ENCODE measurements around the gene RPTOR.

The RPTOR gene

GRCh38 chr17:80710714-80711302 lies 166.2 kb downstream of the RPTOR start (continued):
- TF ChIP-seq, protein P1, sequence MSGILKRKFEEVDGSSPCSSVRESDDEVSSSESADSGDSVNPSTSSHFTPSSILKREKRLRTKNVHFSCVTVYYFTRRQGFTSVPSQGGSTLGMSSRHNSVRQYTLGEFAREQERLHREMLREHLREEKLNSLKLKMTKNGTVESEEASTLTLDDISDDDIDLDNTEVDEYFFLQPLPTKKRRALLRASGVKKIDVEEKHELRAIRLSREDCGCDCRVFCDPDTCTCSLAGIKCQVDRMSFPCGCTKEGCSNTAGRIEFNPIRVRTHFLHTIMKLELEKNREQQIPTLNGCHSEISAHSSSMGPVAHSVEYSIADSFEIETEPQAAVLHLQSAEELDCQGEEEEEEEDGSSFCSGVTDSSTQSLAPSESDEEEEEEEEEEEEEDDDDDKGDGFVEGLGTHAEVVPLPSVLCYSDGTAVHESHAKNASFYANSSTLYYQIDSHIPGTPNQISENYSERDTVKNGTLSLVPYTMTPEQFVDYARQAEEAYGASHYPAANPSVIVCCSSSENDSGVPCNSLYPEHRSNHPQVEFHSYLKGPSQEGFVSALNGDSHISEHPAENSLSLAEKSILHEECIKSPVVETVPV (CRISPR knock-in tag; IDR thresholded peaks at IDR 0.05) = no peak
- no peak for TF ChIP-seq ISL1 (CRISPR knock-in tag; IDR thresholded peaks at IDR 0.05)

DNA sequence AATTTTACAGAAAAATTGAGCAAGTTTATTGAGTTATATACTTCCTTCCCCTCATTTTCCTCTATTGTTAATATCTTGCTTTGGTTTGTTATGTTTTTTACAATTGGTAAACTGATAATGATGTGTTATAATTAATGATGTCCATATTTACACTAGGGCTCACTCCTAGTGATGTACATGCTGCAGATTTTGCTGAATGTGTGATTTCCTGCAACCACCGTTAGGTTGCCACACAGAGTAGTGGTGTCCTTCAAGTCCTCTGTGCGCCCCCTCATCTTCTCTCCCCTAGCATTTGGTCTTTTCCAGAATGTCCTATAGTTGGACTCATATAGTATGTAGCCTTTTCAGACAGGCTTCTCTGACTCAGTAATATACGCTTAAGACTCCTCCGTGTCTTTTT lies 167.5 kb downstream of the RPTOR start:
- ATAC-seq = no peak
- TF ChIP-seq ISL1 (CRISPR knock-in tag; IDR thresholded peaks at IDR 0.05) (no peak), TOX (CRISPR knock-in tag; IDR thresholded peaks at IDR 0.05; ENCODE audit: borderline replicate concordance) (no peak)

DNA sequence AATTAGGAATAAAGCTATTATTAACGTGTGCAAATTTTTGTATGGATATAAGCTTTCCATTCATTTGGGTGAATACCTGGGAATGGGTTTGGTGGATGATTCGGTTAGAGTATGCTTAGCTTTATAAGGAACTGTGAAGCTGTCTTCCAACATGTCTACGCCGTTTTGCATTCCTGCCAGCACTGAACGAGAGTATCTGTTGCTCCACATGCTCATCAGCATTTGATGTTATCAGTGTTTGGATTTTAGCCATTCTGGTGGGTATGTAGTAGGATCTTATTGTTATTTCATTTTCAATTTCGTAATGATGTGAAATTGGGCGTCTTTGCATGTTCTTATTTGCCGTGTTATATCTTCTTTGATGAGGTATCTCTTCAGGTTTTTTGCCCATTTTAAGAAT lies 168.0 kb downstream of the RPTOR start:
- TF ChIP-seq ZNF565 (CRISPR knock-in tag; conservative IDR thresholded peaks at IDR 0.05; ENCODE audit: low read depth) (no peak), ZFP3 (CRISPR knock-in tag; IDR thresholded peaks at IDR 0.05) (no peak), ISL1 (CRISPR knock-in tag; IDR thresholded peaks at IDR 0.05) (no peak), RARB (CRISPR knock-in tag; IDR thresholded peaks at IDR 0.05) (no peak), GLIS3 (CRISPR knock-in tag; IDR thresholded peaks at IDR 0.05) (no peak), PPARA (CRISPR knock-in tag; IDR thresholded peaks at IDR 0.05; ENCODE audit: borderline replicate concordance) (no peak), BACH2 (CRISPR knock-in tag; IDR thresholded peaks at IDR 0.05; ENCODE audit: borderline replicate concordance) (no peak), TCF4 (CRISPR knock-in tag; IDR thresholded peaks at IDR 0.05; ENCODE audit: borderline replicate concordance) (no peak), PATZ1 (CRISPR knock-in tag; IDR thresholded peaks at IDR 0.05; ENCODE audit: borderline replicate concordance) (no peak), ZNF8 (CRISPR knock-in tag; IDR thresholded peaks at IDR 0.05) (no peak), TOX (CRISPR knock-in tag; IDR thresholded peaks at IDR 0.05; ENCODE audit: borderline replicate concordance) (no peak), ZC3H10 (CRISPR knock-in tag; IDR thresholded peaks at IDR 0.05) (no peak)
- ATAC-seq = no peak

DNA sequence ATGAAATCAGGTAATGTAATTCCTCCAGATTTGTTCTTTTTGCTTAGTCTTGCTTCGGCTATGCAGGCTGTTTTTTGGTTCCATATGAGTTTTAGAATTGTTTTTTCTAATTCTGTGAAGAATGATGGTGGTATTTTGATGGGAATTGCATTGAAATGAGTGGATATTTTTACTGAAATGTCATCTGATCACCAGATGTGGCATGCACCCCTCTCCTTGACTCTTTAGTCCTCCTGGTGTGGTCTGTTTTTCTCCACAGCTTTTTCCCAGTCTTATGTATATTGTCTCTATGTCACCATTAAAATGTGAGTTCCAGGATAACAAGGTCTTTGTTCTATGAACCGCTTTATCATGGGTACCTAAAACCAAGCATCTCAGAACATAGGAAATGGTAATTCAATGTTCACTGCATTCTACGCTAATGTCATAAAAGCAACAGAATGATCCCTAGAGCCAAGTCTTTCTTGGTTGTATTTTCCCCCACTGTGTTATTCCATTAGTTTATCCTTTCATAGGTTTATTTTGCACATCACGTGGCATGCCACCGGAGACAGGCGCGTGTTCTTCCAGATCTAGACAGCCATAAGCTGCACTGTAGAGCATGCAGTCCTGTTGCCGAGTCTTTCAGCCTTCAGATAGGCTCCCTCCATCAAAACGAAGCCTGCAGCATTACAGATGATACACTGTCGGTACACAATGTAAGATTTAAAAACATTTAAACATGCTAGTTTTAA lies 172.5 kb downstream of the RPTOR start:
- TF ChIP-seq ZFP3 (CRISPR knock-in tag; IDR thresholded peaks at IDR 0.05) (no peak), ZC3H10 (CRISPR knock-in tag; IDR thresholded peaks at IDR 0.05) (no peak)
- no peak for ATAC-seq

DNA sequence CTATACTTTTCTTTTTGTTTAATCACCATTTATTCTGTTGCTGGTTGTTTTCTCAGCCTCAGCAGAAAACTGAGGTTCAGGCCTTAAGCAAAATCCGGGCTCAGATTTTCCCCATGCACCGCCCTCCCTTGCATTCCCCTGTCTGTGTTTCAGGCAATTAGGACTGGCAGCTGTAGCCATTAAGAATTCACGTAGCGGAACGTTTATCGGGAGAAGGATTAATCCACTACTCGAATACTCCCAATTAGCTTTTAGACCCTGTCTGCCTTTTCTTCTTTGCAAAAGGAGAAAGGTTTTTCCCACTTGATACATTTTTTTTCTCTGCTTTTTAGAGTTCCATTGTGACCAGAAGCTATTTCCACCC lies 173.1 kb downstream of the RPTOR start:
- no peak for ATAC-seq
- TF ChIP-seq RARB (CRISPR knock-in tag; IDR thresholded peaks at IDR 0.05) (no peak), ZC3H10 (CRISPR knock-in tag; IDR thresholded peaks at IDR 0.05) (no peak), CSDC2 (CRISPR knock-in tag; IDR thresholded peaks at IDR 0.05) (no peak), PATZ1 (CRISPR knock-in tag; IDR thresholded peaks at IDR 0.05; ENCODE audit: borderline replicate concordance) (no peak), ZNF70 (CRISPR knock-in tag; IDR thresholded peaks at IDR 0.05) (no peak), TOX (CRISPR knock-in tag; IDR thresholded peaks at IDR 0.05; ENCODE audit: borderline replicate concordance) (no peak), GLIS3 (CRISPR knock-in tag; IDR thresholded peaks at IDR 0.05) (no peak), ZNF565 (CRISPR knock-in tag; conservative IDR thresholded peaks at IDR 0.05; ENCODE audit: low read depth) (no peak), TCF4 (CRISPR knock-in tag; IDR thresholded peaks at IDR 0.05; ENCODE audit: borderline replicate concordance) (no peak), SNAI2 (CRISPR knock-in tag; IDR thresholded peaks at IDR 0.05) (no peak), ISL1 (CRISPR knock-in tag; IDR thresholded peaks at IDR 0.05) (no peak), BACH2 (CRISPR knock-in tag; IDR thresholded peaks at IDR 0.05; ENCODE audit: borderline replicate concordance) (no peak)
- TF ChIP-seq, protein P2, sequence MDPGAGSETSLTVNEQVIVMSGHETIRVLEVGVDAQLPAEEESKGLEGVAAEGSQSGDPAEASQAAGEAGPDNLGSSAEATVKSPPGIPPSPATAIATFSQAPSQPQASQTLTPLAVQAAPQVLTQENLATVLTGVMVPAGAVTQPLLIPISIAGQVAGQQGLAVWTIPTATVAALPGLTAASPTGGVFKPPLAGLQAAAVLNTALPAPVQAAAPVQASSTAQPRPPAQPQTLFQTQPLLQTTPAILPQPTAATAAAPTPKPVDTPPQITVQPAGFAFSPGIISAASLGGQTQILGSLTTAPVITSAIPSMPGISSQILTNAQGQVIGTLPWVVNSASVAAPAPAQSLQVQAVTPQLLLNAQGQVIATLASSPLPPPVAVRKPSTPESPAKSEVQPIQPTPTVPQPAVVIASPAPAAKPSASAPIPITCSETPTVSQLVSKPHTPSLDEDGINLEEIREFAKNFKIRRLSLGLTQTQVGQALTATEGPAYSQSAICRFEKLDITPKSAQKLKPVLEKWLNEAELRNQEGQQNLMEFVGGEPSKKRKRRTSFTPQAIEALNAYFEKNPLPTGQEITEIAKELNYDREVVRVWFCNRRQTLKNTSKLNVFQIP (CRISPR knock-in tag; IDR thresholded peaks at IDR 0.05; ENCODE audit: borderline replicate concordance, low read depth) = no peak
- TF ChIP-seq, protein P3, sequence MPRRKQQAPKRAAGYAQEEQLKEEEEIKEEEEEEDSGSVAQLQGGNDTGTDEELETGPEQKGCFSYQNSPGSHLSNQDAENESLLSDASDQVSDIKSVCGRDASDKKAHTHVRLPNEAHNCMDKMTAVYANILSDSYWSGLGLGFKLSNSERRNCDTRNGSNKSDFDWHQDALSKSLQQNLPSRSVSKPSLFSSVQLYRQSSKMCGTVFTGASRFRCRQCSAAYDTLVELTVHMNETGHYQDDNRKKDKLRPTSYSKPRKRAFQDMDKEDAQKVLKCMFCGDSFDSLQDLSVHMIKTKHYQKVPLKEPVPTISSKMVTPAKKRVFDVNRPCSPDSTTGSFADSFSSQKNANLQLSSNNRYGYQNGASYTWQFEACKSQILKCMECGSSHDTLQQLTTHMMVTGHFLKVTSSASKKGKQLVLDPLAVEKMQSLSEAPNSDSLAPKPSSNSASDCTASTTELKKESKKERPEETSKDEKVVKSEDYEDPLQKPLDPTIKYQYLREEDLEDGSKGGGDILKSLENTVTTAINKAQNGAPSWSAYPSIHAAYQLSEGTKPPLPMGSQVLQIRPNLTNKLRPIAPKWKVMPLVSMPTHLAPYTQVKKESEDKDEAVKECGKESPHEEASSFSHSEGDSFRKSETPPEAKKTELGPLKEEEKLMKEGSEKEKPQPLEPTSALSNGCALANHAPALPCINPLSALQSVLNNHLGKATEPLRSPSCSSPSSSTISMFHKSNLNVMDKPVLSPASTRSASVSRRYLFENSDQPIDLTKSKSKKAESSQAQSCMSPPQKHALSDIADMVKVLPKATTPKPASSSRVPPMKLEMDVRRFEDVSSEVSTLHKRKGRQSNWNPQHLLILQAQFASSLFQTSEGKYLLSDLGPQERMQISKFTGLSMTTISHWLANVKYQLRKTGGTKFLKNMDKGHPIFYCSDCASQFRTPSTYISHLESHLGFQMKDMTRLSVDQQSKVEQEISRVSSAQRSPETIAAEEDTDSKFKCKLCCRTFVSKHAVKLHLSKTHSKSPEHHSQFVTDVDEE (CRISPR knock-in tag; IDR thresholded peaks at IDR 0.05) = no peak
- TF ChIP-seq, protein P1 (CRISPR knock-in tag; IDR thresholded peaks at IDR 0.05) = no peak

Measured in SK-N-SH treated with all-trans-retinoic acid at 6 μM for 48 hours (cell line).